Upper lobe of left lung (tissue), 4 donors: ENCODE measurements around the gene CST8.

Source experiments
- CTCF ChIP-seq, 6 experiments: fragments of 450-650 bp in 4 of 6; fragments of 200-600 bp in 2 of 6; sonication (generic) in 2 of 6; IDR thresholded peaks; one replicate each; pipeline ENCODE4 v1.5.1; 2016 to 2019; ENCODE audit warnings: antibody characterized with exemption in 6 of 6
- EP300 ChIP-seq, 4 donors: sonication (generic); formaldehyde crosslinking; IDR thresholded peaks; one replicate each; pipeline ENCODE4 v1.5.1; 2017; ENCODE audit warnings: antibody characterized with exemption in 4 of 4, control low read depth in 2 of 4
- POLR2A ChIP-seq, 4 donors: fragments of 450-650 bp; IDR thresholded peaks; one replicate each; pipeline ENCODE4 v1.5.1; 2016 to 2017; ENCODE audit warnings: antibody characterized with exemption in 4 of 4, mild to moderate bottlenecking in 2 of 4

GRCh38 chr20:23454816-23455215, 36.1 kb upstream of the CST8 start:
- no peak for TF ChIP-seq CTCF (IDR thresholded peaks at IDR 0.05)
- no peak for TF ChIP-seq POLR2A (IDR thresholded peaks at IDR 0.05)
- TF ChIP-seq EP300 (IDR thresholded peaks at IDR 0.05) = no peak
